A549 (cell line): ENCODE results near the gene ACACA. TPM values are rescaled to one million over a fixed set of nuclear protein-coding genes. Genes with fewer than 3 reads are reported as not detected.

ENCODE experiments used
- ATAC-seq, 2 experiments: fragments of 200-7000 bp in 1 of 2; fragments of >200 bp in 1 of 2; cut with Nextera tagmentation in 1 of 2; cut with Tn5 transposase in 1 of 2; 3 replicates each; pipeline versions ENCODE4 v1.8.0 to v1.9.1; 2018 to 2020; ENCODE audit warnings: mild to moderate bottlenecking in 1 of 2, moderate library complexity in 1 of 2
- CTCF ChIA-PET: fragments of 300-600 bp; sonication (Branson Sonifier 250); formaldehyde crosslinking; extraction: SDS; loops from one replicate; lab custom pipeline; 2021; ENCODE audit warnings: antibody characterized with exemption, inconsistent platforms; lab: Yijun Ruan, JAX
- POLR2A ChIA-PET: fragments of 350-600 bp; formaldehyde crosslinking; extraction: SDS; loops from one replicate; lab custom pipeline; 2021; ENCODE audit warnings: antibody characterized with exemption, inconsistent platforms; lab: Yijun Ruan, JAX
- DNase-seq, 2 experiments: peaks; one replicate each; pipeline versions ENCODE4 v3.0.0 to v3.0.0-alpha.2; 2011 to 2016; ENCODE audit warnings: low read depth in 1 of 2, low spot score in 1 of 2
- FAIRE-seq: peaks from 2 replicates; lab custom pipeline; 2011; peaks lifted over from hg19 to GRCh38; lab: Jason Lieb, UNC
- H3K27ac ChIP-seq, 2 experiments: fragments of >200 bp; sonication (Bioruptor Twin); formaldehyde crosslinking; 3 replicates each; pipeline ENCODE4 v1.5.1; 2016 to 2017
- H3K4me1 ChIP-seq: fragments of >200 bp; sonication (Bioruptor Twin); formaldehyde crosslinking; 3 replicates; pipeline ENCODE4 v1.6.1; 2016
- H3K4me2 ChIP-seq: fragments of >200 bp; sonication (Bioruptor Twin); formaldehyde crosslinking; 3 replicates; pipeline ENCODE4 v1.6.1; 2016
- H3K4me3 ChIP-seq: fragments of >200 bp; sonication (Bioruptor Twin); formaldehyde crosslinking; 3 replicates; pipeline ENCODE4 v1.5.1; 2016
- H3K9me3 ChIP-seq: fragments of >200 bp; sonication (Bioruptor Twin); formaldehyde crosslinking; 3 replicates; pipeline ENCODE4 v1.6.1; 2016
- BHLHE40 ChIP-seq: IDR thresholded peaks from 2 replicates; pipeline ENCODE4 v1.6.1; 2012; ENCODE audit warnings: low read depth, low read length, inconsistent platforms
- CBX8 ChIP-seq: fragments of 200-600 bp; sonication (generic); IDR thresholded peaks from 2 replicates; pipeline ENCODE4 v1.6.1; 2016
- CHD2 ChIP-seq: fragments of 150-350 bp; IDR thresholded peaks from 2 replicates; pipeline ENCODE4 v1.6.1; 2014; ENCODE audit warnings: low read length; ENCODE audit not compliant: partially characterized antibody
- CTCF ChIP-seq: fragments of >200 bp; sonication (Bioruptor Twin); formaldehyde crosslinking; IDR thresholded peaks from 3 replicates; pipeline ENCODE4 v1.5.1; 2016
- EHF ChIP-seq: fragments of 250-450 bp; sonication (Bioruptor Pico); IDR thresholded peaks from 2 replicates; pipeline ENCODE4 v1.5.0; 2020; ENCODE audit warnings: mild to moderate bottlenecking
- EHMT2 ChIP-seq: fragments of 200-600 bp; sonication (generic); IDR thresholded peaks from 2 replicates; pipeline ENCODE4 v1.6.1; 2016; ENCODE audit warnings: antibody characterized with exemption, low read depth, mild to moderate bottlenecking, moderate library complexity
- EP300 ChIP-seq, 2 experiments: fragments of >200 bp; sonication (Bioruptor Twin); formaldehyde crosslinking; IDR thresholded peaks; 2 replicates in 1 of 2; 3 replicates in 1 of 2; pipeline ENCODE4 v1.6.1; 2016 to 2017
- ESRRA ChIP-seq: fragments of 150-350 bp; IDR thresholded peaks from 2 replicates; pipeline ENCODE4 v1.6.1; 2014; ENCODE audit warnings: mild to moderate bottlenecking, low read length, borderline replicate concordance
- FOSL2 ChIP-seq, 2 experiments: fragments of 450-650 bp in 1 of 2; fragments of >200 bp in 1 of 2; sonication (Bioruptor Twin) in 1 of 2; formaldehyde crosslinking; IDR thresholded peaks; 2 replicates each; pipeline versions ENCODE4 v1.5.0 to v1.6.1; 2016 to 2020; ENCODE audit warnings: mild to moderate bottlenecking in 1 of 2, moderate library complexity in 1 of 2
- HDAC2 ChIP-seq: fragments of 200-600 bp; sonication (generic); IDR thresholded peaks from 2 replicates; pipeline ENCODE4 v1.6.1; 2016
- HOXA7 ChIP-seq: fragments of 250-450 bp; sonication (Bioruptor Pico); IDR thresholded peaks from 2 replicates; pipeline ENCODE4 v1.5.0; 2020; ENCODE audit warnings: mild to moderate bottlenecking, moderate library complexity
- HOXB13 ChIP-seq: fragments of 250-450 bp; sonication (Bioruptor Pico); IDR thresholded peaks from 2 replicates; pipeline ENCODE4 v1.5.0; 2020; ENCODE audit warnings: low read depth, mild to moderate bottlenecking, moderate library complexity
- KDM1A ChIP-seq: fragments of 200-600 bp; sonication (generic); IDR thresholded peaks from 2 replicates; pipeline ENCODE4 v1.6.1; 2016; ENCODE audit warnings: low read depth, mild to moderate bottlenecking
- MAZ ChIP-seq: fragments of 150-350 bp; IDR thresholded peaks from 2 replicates; pipeline ENCODE4 v1.6.1; 2014; ENCODE audit warnings: antibody characterized with exemption, low read depth, low read length, borderline replicate concordance
- MYC ChIP-seq: IDR thresholded peaks from 2 replicates; pipeline ENCODE4 v1.6.1; 2012; ENCODE audit warnings: mild to moderate bottlenecking, inconsistent platforms, low read length, improper control_type of control experiment, borderline replicate concordance
- NFE2L2 ChIP-seq: fragments of 150-350 bp; conservative IDR thresholded peaks from 2 replicates; pipeline ENCODE4 v1.6.1; 2014; ENCODE audit warnings: low read length
- NPAS2 ChIP-seq: fragments of 250-450 bp; sonication (Bioruptor Pico); IDR thresholded peaks from 2 replicates; pipeline ENCODE4 v1.8.0; 2022; ENCODE audit warnings: mild to moderate bottlenecking, moderate library complexity, borderline replicate concordance
- NR3C1 ChIP-seq: fragments of >200 bp; sonication (Bioruptor Twin); formaldehyde crosslinking; IDR thresholded peaks from 3 replicates; pipeline ENCODE4 v1.6.1; 2017
- PBX3 ChIP-seq: IDR thresholded peaks from 2 replicates; pipeline ENCODE4 v1.6.1; 2012
- PHF8 ChIP-seq: fragments of 200-600 bp; sonication (generic); IDR thresholded peaks from 2 replicates; pipeline ENCODE4 v1.6.1; 2016; ENCODE audit warnings: low read depth, mild to moderate bottlenecking, antibody characterized with exemption, moderate library complexity, borderline replicate concordance
- POLR2A ChIP-seq: IDR thresholded peaks from 2 replicates; pipeline ENCODE4 v1.6.1; 2012; ENCODE audit warnings: mild to moderate bottlenecking, low read length
- RARB ChIP-seq: fragments of 250-450 bp; sonication (Bioruptor Pico); IDR thresholded peaks from 2 replicates; pipeline ENCODE4 v1.8.0; 2021; ENCODE audit warnings: mild to moderate bottlenecking, moderate library complexity
- RCOR1 ChIP-seq: fragments of 150-350 bp; IDR thresholded peaks from 2 replicates; pipeline ENCODE4 v1.6.1; 2014; ENCODE audit warnings: antibody characterized with exemption, low read length, low read depth
- RFX5 ChIP-seq: fragments of 450-650 bp; IDR thresholded peaks from 2 replicates; pipeline ENCODE4 v1.7.1; 2014; ENCODE audit warnings: antibody characterized with exemption, mild to moderate bottlenecking, moderate library complexity
- RNF2 ChIP-seq: fragments of 200-600 bp; sonication (generic); IDR thresholded peaks from 2 replicates; pipeline ENCODE4 v1.6.1; 2016; ENCODE audit warnings: low read depth, mild to moderate bottlenecking, antibody characterized with exemption, moderate library complexity, borderline replicate concordance
- USF2 ChIP-seq: fragments of 450-650 bp; IDR thresholded peaks from 2 replicates; pipeline ENCODE4 v1.6.1; 2014; ENCODE audit warnings: antibody characterized with exemption
- ZC3H11A ChIP-seq: fragments of 450-650 bp; IDR thresholded peaks from 2 replicates; pipeline ENCODE4 v1.6.1; 2014; ENCODE audit warnings: antibody characterized with exemption, mild to moderate bottlenecking
- ZFP36 ChIP-seq: fragments of 450-650 bp; IDR thresholded peaks from 2 replicates; pipeline ENCODE4 v1.6.1; 2014; ENCODE audit warnings: borderline replicate concordance; ENCODE audit not compliant: partially characterized antibody
- WGBS: methylation state at CpG from one replicate; pipeline ENCODE4 v1.1.6; 2017; ENCODE audit errors: missing lambda C conversion rate; 5-methylcytosine and 5-hydroxymethylcytosine counted together
- polyA plus RNA-seq, 4 experiments: library from polyadenylated mRNA; depleted of rRNA in 3 of 4; stranded (reverse); fragments of >200 nt; fragmentation: RNase III in 1 of 4; extraction: RNeasy Plus Mini Kit Qiagen cat#74134 plus additional on column Dnase treatment in 1 of 4; gene quantifications; 2 replicates in 3 of 4; 3 replicates in 1 of 4; pipeline ENCODE4 v1.2.3, GENCODE V29; 2011 to 2017

ACACA gene
- polyA plus RNA-seq, 2 of the 4 experiments (the other 2 are of a cell fraction) = 51.8 to 112 TPM

GRCh38 chr17:37190493-37190892, 216.1 kb downstream of the ACACA start (continued):
- TF ChIP-seq RNF2 (no peak), CBX8 (no peak), NR3C1 (no peak)

GRCh38 chr17:37188157-37188556, 218.5 kb downstream of the ACACA start:
- ATAC-seq (no peak), FAIRE-seq (no peak), DNase-seq (no peak)
- Histone ChIP-seq H3K4me3 (no peak overlapping the region), H3K9me3 (no peaks in the 10 kb centered on the region), H3K4me1 (0 out of 3 replicates have a peak, but pooled peaks cover under 1% of the 10 kb centered on the region), H3K27ac (no peak overlapping the region), H3K4me2 (no peak overlapping the region)
- TF ChIP-seq ZFP36 = no peak
- no peak for TF ChIP-seq PBX3
- no peak for TF ChIP-seq EHMT2
- no peak for TF ChIP-seq BHLHE40
- no peak for TF ChIP-seq EP300 (IDR thresholded peaks at IDR 0.05)
- no peak for TF ChIP-seq RCOR1
- TF ChIP-seq HDAC2 = no peak
- no peak for TF ChIP-seq RFX5
- TF ChIP-seq PHF8 = no peak
- no peak for TF ChIP-seq FOSL2 (IDR thresholded peaks at IDR 0.05)
- TF ChIP-seq FOSL2 (CRISPR knock-in tag; IDR thresholded peaks at IDR 0.05) = no peak
- TF ChIP-seq KDM1A = no peak
- no peak for TF ChIP-seq EHF (CRISPR knock-in tag)
- no peak for TF ChIP-seq NFE2L2
- no peak for TF ChIP-seq MYC
- no peak for TF ChIP-seq HOXA7 (CRISPR knock-in tag)
- TF ChIP-seq POLR2A = no peak
- no peak for TF ChIP-seq ESRRA
- TF ChIP-seq CTCF = no peak
- TF ChIP-seq MAZ = no peak
- 94% methylated on average over 11 of the region's 11 CpGs for WGBS
- ChIA-PET POLR2A (no interaction called here), CTCF (interaction anchor here (1.1 kb wide), 1 partner anchor 82 kb away, joined by 4 read pairs; no protein-coding TSS in a partner anchor)

GRCh38 chr17:37187262-37187661, 219.4 kb downstream of the ACACA start:
- no peak overlapping the region for H3K4me2 ChIP-seq
- DNase-seq = no peak
- TF ChIP-seq HOXB13 (CRISPR knock-in tag) (no peak), ZC3H11A (no peak), CHD2 (no peak), CTCF (no peak), POLR2A (no peak), HDAC2 (no peak), RARB (no peak), EHMT2 (no peak), HOXA7 (CRISPR knock-in tag) (no peak), NPAS2 (CRISPR knock-in tag) (no peak), NFE2L2 (no peak), EHF (CRISPR knock-in tag) (no peak), USF2 (no peak), KDM1A (no peak)
- TF ChIP-seq, all 56 proteins: peak for 0
- ATAC-seq = no peak
- WGBS = 82% methylated on average over 3 of the region's 3 CpGs
- Histone ChIP-seq H3K27ac (no peak overlapping the region), H3K4me1 (0 out of 3 replicates have a peak, but pooled peaks cover 5% of the 10 kb centered on the region), H3K9me3 (no peaks in the 10 kb centered on the region), H3K4me3 (no peak overlapping the region)
- ChIA-PET POLR2A (no interaction called here), CTCF (interaction anchor here (0.9 to 1.2 kb wide), 2 partner anchors 52 to 586 kb away, joined by 3 to 5 read pairs; partner anchors contain the start of gene MRM1)
- FAIRE-seq = no peak
